NT2/D1 (cell line): Measurements from ENCODE around the gene TIMM29.

Experiments used
- SUZ12 ChIP-seq: IDR thresholded peaks from 2 replicates; pipeline ENCODE4 v1.6.1; 2011; ENCODE audit not compliant: insufficient read length, insufficient read depth; ENCODE audit errors: extremely low read depth
- YY1 ChIP-seq: IDR thresholded peaks from 2 replicates; pipeline ENCODE4 v1.6.1; 2011; ENCODE audit not compliant: insufficient read length, insufficient read depth
- ZNF274 ChIP-seq: IDR thresholded peaks from 2 replicates; pipeline ENCODE4 v1.6.1; 2011; ENCODE audit warnings: mild to moderate bottlenecking, low read depth, low read length

- TF ChIP-seq ZNF274 (no peak), YY1 (no peak), SUZ12 (no peak)
Measured at GRCh38 chr19:10916602-10917001, 12.0 kb upstream of the TIMM29 start.
